PC-3 (cell line): ENCODE results near the gene EBLN1. TPM values are rescaled to one million over a fixed set of nuclear protein-coding genes. Genes with fewer than 3 reads are reported as not detected.

Source experiments
- ATAC-seq: fragments of 200-7000 bp; cut with Tn5 transposase; 2 replicates; pipeline ENCODE4 v1.9.1; 2020; ENCODE audit warnings: mild to moderate bottlenecking, moderate library complexity
- BruUV-seq: library from RNA; stranded (reverse); fragments of 400-500 nt; replicated peaks from 2 replicates; lab custom pipeline; 2021; lab: Mats Ljungman, UMichigan
- CTCF ChIA-PET: fragments of 300-600 bp; sonication (Branson Sonifier 250); formaldehyde crosslinking; loops from one replicate; lab custom pipeline; 2022; ENCODE audit warnings: antibody characterized with exemption; lab: Charles Lee
- POLR2A ChIA-PET: fragments of 300-600 bp; sonication (Branson Sonifier 250); formaldehyde crosslinking; loops from one replicate; lab custom pipeline; 2022; ENCODE audit warnings: antibody characterized with exemption; ENCODE audit not compliant: unreplicated experiment; lab: Charles Lee
- DNase-seq: peaks from one replicate; pipeline ENCODE4 v3.0.0-alpha.2; 2015
- H2AFZ ChIP-seq: fragments of 300-600 bp; sonication (generic); 2 replicates; pipeline ENCODE4 v1.6.0; 2016; ENCODE audit warnings: antibody characterized with exemption, low read length
- H3F3A ChIP-seq: fragments of 300-600 bp; sonication (generic); one replicate; pipeline ENCODE4 v1.6.0; 2017; ENCODE audit warnings: antibody characterized with exemption, low read length, control low read depth, mild to moderate bottlenecking; ENCODE audit not compliant: unreplicated experiment
- H3K27ac ChIP-seq: fragments of 300-600 bp; sonication (generic); 2 replicates; pipeline ENCODE4 v1.5.1; 2016; ENCODE audit warnings: mild to moderate bottlenecking, low read length
- H3K27me3 ChIP-seq: fragments of 300-600 bp; sonication (generic); 2 replicates; pipeline ENCODE4 v1.6.1; 2016; ENCODE audit warnings: low read length, mixed read lengths
- H3K36me3 ChIP-seq: fragments of 300-600 bp; sonication (generic); 2 replicates; pipeline ENCODE4 v1.6.1; 2016; ENCODE audit warnings: low read depth, mixed run types, low read length, mixed read lengths
- H3K4me1 ChIP-seq: fragments of 300-600 bp; sonication (generic); 2 replicates; pipeline ENCODE4 v1.5.1; 2016; ENCODE audit warnings: low read length; ENCODE audit not compliant: insufficient read depth
- H3K4me2 ChIP-seq: fragments of 300-600 bp; sonication (generic); 2 replicates; pipeline ENCODE4 v1.6.0; 2016; ENCODE audit warnings: low read length
- H3K4me3 ChIP-seq: fragments of 300-600 bp; sonication (generic); 2 replicates; pipeline ENCODE4 v1.5.1; 2016; ENCODE audit warnings: mild to moderate bottlenecking, low read length, mixed read lengths
- H3K79me2 ChIP-seq: fragments of 300-600 bp; sonication (generic); 2 replicates; pipeline ENCODE4 v1.6.1; 2017; ENCODE audit warnings: low read length, mixed read lengths
- H3K9ac ChIP-seq: fragments of 300-600 bp; sonication (generic); 2 replicates; pipeline ENCODE4 v1.6.0; 2016; ENCODE audit warnings: mild to moderate bottlenecking, low read length
- H3K9me2 ChIP-seq: fragments of 300-600 bp; sonication (generic); replicated peaks from 2 replicates; pipeline ENCODE4 v1.6.1; 2016; ENCODE audit warnings: mixed run types, low read length, mixed read lengths
- H3K9me3 ChIP-seq: fragments of 300-600 bp; sonication (generic); 2 replicates; pipeline ENCODE4 v1.6.1; 2016; ENCODE audit warnings: low read length, mixed read lengths
- H4K20me1 ChIP-seq: fragments of 300-600 bp; sonication (generic); 2 replicates; pipeline ENCODE4 v1.6.1; 2016; ENCODE audit warnings: low read length, mixed read lengths
- CTCF ChIP-seq: fragments of 300-600 bp; sonication (generic); conservative IDR thresholded peaks from 2 replicates; pipeline ENCODE4 v1.5.1; 2017; ENCODE audit warnings: antibody characterized with exemption, low read depth, mild to moderate bottlenecking, low read length
- EZH2 ChIP-seq: fragments of 300-600 bp; sonication (generic); IDR thresholded peaks from one replicate; pipeline ENCODE4 v1.6.1; 2017; ENCODE audit warnings: antibody characterized with exemption, mild to moderate bottlenecking, low read length; ENCODE audit not compliant: unreplicated experiment
- EZH2phosphoT487 ChIP-seq: fragments of 300-600 bp; sonication (generic); IDR thresholded peaks from 2 replicates; pipeline ENCODE4 v1.6.1; 2018; ENCODE audit warnings: mild to moderate bottlenecking, antibody characterized with exemption, low read length, borderline replicate concordance
- intact Hi-C: fragments of 100-400 bp; cut with micrococcal nuclease; formaldehyde crosslinking; loops from 2 replicates; pipeline ENCODE4 v1.9.0; 2023
- total RNA-seq: library from RNA; depleted of rRNA; stranded (reverse); fragments of >200 nt; gene quantifications from 2 replicates; pipeline ENCODE4 v1.2.3, GENCODE V29; 2014

Gene EBLN1
- total RNA-seq, 1 experiment from 2014 or later, result not detected

DNA sequence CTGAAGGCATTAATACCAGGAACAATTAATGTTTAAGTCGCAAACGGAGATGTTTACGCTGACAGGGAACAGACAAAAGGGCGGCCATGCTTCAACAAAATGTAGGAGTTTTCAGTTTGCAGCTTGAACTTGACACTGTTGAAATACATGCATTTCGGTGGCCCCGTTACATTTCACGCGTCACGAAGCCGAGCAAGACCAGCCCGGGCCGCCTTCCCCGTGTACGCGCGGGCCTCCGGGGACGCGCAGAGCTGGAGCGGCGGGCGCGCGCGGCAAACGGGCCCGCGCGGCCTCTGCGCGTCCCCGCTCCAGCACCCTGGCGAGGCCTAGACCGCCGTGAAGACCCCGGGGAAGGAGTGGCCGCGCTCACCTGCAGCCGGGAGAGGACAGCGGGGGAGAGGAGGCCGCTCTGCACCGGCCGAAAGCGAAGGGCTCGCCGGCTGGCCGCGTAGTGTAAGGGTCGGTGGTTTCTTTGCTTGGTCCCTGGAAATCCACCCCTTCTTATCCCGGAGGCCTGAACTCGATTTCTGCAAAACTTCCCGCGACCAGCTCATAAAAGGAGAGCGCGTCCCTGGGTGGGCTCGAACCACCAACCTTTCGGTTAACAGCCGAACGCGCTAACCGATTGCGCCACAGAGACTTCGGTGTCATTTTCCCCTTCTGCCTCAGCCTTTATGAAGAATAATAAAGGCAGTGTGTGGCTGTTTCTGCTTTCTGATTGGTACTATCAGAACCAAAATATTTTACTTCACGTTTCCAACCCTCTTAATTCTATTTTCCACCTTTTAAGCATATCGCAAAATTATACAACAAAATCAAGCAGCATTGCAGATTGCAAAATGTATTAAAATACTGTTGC, 11.4 kb upstream of the EBLN1 start:
- no peaks in the 10 kb centered on the region for H3K79me2 ChIP-seq
- no peaks in the 10 kb centered on the region for H3K36me3 ChIP-seq
- ChIA-PET CTCF (interaction anchor here (0.5 to 0.6 kb wide), 3 partner anchors 21 to 111 kb away, joined by 3 to 6 read pairs (median 4); no protein-coding TSS in a partner anchor), POLR2A (interaction anchor here (0.6 to 1.3 kb wide), 8 partner anchors 86 to 860 kb away, joined by 3 to 7 read pairs (median 4); partner anchors contain the start of genes COMMD3 and DNAJC1)
- H3K9me3 ChIP-seq, result no peaks in the 10 kb centered on the region
- H4K20me1 ChIP-seq, result no peaks in the 10 kb centered on the region
- intact Hi-C loops, result loop anchor here (1.0 kb wide), 2 partner anchors 17 to 87 kb away; partner anchors contain the start of gene COMMD3
- H3K9me2 ChIP-seq, result no peaks in the 10 kb centered on the region
- H2AFZ ChIP-seq, result peak overlapping the region; percentile 93
- H3F3A ChIP-seq, result no peaks in the 10 kb centered on the region
- H3K4me3 ChIP-seq, result peak overlapping the region; percentile 99
- DNase-seq (peak; percentile 86), ATAC-seq (peak; percentile 71)
- peak overlapping the region; percentile 88 for H3K9ac ChIP-seq
- no TSS peak for BruUV-seq
- TF ChIP-seq EZH2 (no peak), EZH2phosphoT487 (no peak), CTCF (no peak)
- peak overlapping the region; percentile 86 for H3K27ac ChIP-seq
- H3K4me1 ChIP-seq, result peaks cover 14% of the 10 kb centered on the region
- H3K4me2 ChIP-seq, result peak overlapping the region; percentile 96
- H3K27me3 ChIP-seq, result no peaks in the 10 kb centered on the region

DNA sequence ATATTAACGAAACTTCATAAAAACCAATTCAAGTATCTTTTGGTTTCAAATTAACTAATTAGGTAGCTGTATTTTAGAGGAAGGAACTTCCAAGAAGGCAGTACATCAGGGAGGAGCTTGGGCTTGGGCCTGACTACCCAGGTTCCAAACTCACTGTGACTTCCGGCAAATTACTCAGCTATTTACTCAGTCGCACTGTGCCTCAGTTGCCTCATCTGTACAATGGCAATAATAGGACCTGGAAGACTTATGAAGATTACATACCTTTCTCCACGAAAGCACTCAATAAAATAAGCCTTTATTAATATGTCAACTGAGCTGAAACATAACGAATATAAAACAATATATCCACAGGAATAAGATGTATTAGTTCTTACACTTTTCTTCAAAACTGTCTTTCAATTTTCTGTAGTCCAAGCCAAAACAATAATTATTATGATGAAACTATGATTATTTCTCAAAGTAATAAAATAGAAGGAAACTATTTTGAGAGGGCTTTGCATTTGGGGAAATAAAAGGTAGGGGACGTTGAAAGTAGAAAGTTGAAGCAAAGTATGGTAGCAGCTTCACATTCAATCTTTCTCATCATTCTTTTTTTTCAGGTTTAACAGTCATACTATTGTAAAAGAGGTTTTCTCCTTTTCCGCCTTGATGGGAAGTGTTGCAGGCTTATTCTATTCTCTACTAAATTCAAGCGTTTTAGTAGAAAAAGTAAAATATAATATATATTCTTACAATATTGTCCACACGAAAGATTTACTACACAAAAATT, 10.5 kb upstream of the EBLN1 start:
- BruUV-seq, result no TSS peak
- no peaks in the 10 kb centered on the region for H3K36me3 ChIP-seq
- no peak for ATAC-seq
- peak overlapping the region; percentile 86 for H3K27ac ChIP-seq
- H3K9me2 ChIP-seq, result no peaks in the 10 kb centered on the region
- TF ChIP-seq EZH2 (no peak), EZH2phosphoT487 (no peak), CTCF (no peak)
- H2AFZ ChIP-seq, result peak overlapping the region; percentile 83
- intact Hi-C loops, result no loop called here
- peak overlapping the region; percentile 88 for H3K9ac ChIP-seq
- H3K4me1 ChIP-seq, result peaks cover 14% of the 10 kb centered on the region
- POLR2A ChIA-PET, result interaction anchor here (0.5 to 1.3 kb wide), 6 partner anchors 92 to 861 kb away, joined by 3 to 7 read pairs (median 4); partner anchors contain the start of gene DNAJC1
- H3K79me2 ChIP-seq, result no peaks in the 10 kb centered on the region
- CTCF ChIA-PET, result interaction anchor here (0.6 kb wide), 1 partner anchor 22 kb away, joined by 4 read pairs; no protein-coding TSS in a partner anchor
- H3F3A ChIP-seq, result no peaks in the 10 kb centered on the region
- no peaks in the 10 kb centered on the region for H4K20me1 ChIP-seq
- H3K4me3 ChIP-seq, result peak overlapping the region; percentile 99
- peak overlapping the region; percentile 96 for H3K4me2 ChIP-seq
- DNase-seq, result no peak
- no peaks in the 10 kb centered on the region for H3K27me3 ChIP-seq
- no peaks in the 10 kb centered on the region for H3K9me3 ChIP-seq
